Vagina (tissue), 2 donors: ENCODE data around the gene TET2.

Source experiments
- POLR2A ChIP-seq, 2 donors: fragments of 450-650 bp; IDR thresholded peaks; one replicate each; pipeline ENCODE4 v1.6.1; 2017; ENCODE audit warnings: antibody characterized with exemption in 2 of 2, mild to moderate bottlenecking in 2 of 2, moderate library complexity in 2 of 2
- POLR2AphosphoS5 ChIP-seq, 2 donors: sonication (generic); formaldehyde crosslinking; IDR thresholded peaks; one replicate each; pipeline ENCODE4 v1.9.0; 2017; ENCODE audit warnings: antibody characterized with exemption in 2 of 2, mild to moderate bottlenecking in 2 of 2, low read depth in 1 of 2; ENCODE audit not compliant: insufficient read depth in 1 of 2
- TF ChIP-seq, protein P1 (sequence below), 3 experiments: fragments of 450-650 bp in 2 of 3; fragments of 200-600 bp in 1 of 3; sonication (generic) in 1 of 3; IDR thresholded peaks; one replicate each; pipeline ENCODE4 v1.5.1; 2017 to 2019; ENCODE audit warnings: antibody characterized with exemption in 3 of 3, mild to moderate bottlenecking in 2 of 3, moderate library complexity in 2 of 3

DNA sequence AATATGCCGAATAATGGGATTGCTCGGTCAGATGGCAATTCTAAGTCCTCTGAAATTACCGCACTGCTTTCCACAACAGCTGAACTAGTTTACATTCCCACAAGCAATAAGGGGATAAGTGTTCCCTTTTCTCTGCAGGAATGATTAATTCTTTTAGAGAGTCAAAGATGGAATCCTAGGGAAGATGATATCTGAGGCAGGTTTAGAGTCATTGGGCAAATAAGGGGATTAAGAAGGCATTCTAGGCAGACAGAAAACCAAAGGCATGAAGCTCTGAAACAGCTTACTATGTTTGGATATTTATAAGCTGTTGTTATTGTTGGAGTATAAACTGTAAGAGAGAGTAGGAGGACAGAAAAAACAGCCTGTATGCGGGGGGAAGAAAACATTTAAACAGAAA lies 85.7 kb downstream of the TET2 start:
- TF ChIP-seq, protein P1, sequence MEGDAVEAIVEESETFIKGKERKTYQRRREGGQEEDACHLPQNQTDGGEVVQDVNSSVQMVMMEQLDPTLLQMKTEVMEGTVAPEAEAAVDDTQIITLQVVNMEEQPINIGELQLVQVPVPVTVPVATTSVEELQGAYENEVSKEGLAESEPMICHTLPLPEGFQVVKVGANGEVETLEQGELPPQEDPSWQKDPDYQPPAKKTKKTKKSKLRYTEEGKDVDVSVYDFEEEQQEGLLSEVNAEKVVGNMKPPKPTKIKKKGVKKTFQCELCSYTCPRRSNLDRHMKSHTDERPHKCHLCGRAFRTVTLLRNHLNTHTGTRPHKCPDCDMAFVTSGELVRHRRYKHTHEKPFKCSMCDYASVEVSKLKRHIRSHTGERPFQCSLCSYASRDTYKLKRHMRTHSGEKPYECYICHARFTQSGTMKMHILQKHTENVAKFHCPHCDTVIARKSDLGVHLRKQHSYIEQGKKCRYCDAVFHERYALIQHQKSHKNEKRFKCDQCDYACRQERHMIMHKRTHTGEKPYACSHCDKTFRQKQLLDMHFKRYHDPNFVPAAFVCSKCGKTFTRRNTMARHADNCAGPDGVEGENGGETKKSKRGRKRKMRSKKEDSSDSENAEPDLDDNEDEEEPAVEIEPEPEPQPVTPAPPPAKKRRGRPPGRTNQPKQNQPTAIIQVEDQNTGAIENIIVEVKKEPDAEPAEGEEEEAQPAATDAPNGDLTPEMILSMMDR (IDR thresholded peaks at IDR 0.05), result no peak
- TF ChIP-seq POLR2A (IDR thresholded peaks at IDR 0.05) (no peak), POLR2AphosphoS5 (IDR thresholded peaks at IDR 0.05; ENCODE audit: insufficient read depth in 1 of 2, low read depth in 1 of 2) (no peak)
